ENCODE data around the gene ZNF692.
"Not testable (repeated sequence)": the region's sequence is repeated elsewhere in the genome, so short reads cannot be mapped to it uniquely, and the experiment has no call there.

The ZNF692 gene

DNA sequence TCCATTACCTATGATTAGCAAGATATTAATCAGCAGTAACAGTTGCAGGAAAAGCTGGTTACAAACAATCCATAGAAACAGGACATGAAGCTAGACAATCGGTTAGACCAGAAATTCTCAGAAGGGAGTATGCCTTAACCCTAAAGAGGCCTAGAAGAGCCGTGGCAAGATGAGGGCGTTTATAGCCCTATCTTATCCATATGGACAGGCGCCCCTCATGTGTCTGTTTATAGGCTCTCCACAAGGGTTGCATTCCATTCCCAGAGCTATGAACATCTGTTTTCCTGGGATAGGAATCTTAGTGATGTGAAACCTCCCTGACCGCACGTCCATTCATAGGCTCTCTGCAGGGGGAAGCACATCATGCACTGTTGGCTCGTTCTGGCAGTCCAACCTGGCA, 23.5 kb upstream of the ZNF692 start:
- not testable (repeated sequence) for DNase-seq

- no peak for DNase-seq
These were observed 22.4 kb upstream of the ZNF692 start for GRCh38 chr1:248881261-248881660.

GRCh38 chr1:248873993-248874533, 15.2 kb upstream of the ZNF692 start:
- peak in 44 of 56 donors; percentile 30 to 95 (median 74) for DNase-seq

GRCh38 chr1:248873409-248873992, 14.6 kb upstream of the ZNF692 start:
- DNase-seq: peak; percentile 83 to 98 (median 91)

DNA sequence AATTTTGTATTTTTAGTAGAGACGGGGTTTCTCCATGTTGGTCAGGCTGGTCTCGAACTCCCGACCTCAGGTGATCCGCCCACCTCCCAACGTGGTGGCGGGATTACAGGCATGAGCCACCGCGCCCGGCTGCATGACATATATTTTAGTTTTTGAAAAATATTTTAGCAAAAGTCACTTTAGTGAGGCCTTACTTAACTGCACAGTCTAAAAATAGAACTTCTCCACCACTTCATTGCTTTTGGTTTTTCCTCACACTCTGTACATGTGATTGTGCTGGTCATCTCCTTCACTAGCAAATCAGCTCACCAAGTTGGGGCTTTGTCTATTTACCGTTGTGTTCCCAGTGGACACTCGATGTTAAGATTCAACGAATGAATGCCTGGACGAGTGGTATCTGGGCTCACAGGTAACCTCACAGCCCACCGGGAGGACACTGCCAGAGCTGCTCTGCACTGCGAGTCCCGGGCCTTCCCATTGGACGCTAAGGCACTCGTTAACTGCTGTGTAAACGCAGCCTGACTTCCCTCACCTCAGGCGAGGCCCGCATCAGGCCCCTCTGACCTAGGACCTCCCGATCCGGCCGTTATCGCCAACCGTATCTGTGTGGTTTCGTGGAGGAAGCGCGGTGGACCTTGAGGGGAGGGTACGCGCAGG, 14.0 kb upstream of the ZNF692 start:
- peak in 23 of 56 donors; percentile 28 to 70 (median 48) for DNase-seq

DNA sequence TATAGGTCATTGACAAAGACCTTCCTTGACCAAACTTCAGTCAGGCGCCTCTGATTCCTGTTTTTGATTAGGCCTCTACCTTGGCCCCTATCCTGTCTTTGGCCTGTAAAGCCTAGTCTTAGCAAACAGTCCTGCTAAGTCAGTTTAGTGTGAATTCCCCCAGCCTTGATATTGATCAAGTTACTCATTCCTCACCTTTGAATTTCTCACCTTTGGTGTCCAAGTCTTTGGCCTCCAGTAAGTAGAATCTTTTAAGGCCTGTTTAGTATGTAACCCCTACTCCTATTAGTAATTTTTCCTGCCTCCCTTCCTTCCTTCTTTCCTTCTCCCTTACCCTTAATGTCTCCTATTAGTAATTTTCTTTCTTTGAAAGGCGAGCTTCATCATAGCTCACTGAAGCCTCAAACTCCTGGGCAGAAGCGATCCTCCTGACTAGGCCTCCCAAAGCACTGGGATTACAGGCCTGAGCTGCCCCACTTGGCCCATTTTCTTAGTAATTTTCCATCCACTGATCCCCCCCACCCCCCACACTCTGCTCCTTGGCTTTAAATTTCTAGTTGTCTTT, 13.0 kb upstream of the ZNF692 start:
- DNase-seq: no peak

- peak in 51 of 56 donors; percentile 11 to 89 (median 61) for DNase-seq
These were observed 4.4 kb upstream of the ZNF692 start for GRCh38 chr1:248862998-248863881.

GRCh38 chr1:248862695-248862997, 3.8 kb upstream of the ZNF692 start:
- DNase-seq: no peak

DNA sequence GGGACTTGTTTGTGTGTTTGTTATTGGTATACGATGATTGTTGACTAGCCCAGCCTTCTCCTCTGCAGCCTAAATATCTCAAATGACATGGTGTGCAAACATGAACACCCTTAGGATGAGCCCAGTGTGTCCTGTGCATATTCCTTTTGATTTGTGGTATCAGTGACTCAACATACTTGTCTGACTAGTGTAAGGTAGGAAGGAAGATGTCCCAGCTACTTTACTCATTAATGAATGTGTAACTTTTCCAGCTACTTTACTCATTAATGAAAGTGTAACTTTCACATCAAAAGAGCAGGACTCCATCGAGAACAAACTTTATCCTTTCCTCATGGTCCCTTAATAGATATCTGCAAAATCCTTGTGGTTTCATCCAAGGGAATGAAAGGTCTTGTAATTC, 2.7 kb upstream of the ZNF692 start:
- DNase-seq: no peak

DNA sequence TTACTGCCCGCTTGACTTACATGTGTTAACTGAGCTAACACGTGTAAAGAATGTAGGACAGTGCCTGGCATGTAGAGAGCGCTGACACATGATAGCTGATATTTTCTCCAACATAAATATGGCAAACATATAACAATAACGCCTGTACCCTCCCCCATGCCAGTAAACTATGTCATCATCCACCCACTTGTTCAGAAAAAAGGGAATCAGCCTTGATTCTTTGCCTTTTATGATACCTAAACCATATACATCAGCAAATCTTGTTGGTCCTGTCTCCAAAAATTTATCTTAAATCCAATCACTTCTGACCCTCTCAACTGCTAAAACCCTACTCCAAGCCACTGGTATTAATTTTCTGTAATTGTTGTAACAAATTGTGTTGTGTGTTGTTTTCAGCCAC, 1.1 kb upstream of the ZNF692 start:
- no peak for DNase-seq

GRCh38 chr1:248858096-248858890, 592 bp downstream of the ZNF692 start:
- peak in 21 of 56 donors; percentile 16 to 76 (median 47) for DNase-seq

DNA sequence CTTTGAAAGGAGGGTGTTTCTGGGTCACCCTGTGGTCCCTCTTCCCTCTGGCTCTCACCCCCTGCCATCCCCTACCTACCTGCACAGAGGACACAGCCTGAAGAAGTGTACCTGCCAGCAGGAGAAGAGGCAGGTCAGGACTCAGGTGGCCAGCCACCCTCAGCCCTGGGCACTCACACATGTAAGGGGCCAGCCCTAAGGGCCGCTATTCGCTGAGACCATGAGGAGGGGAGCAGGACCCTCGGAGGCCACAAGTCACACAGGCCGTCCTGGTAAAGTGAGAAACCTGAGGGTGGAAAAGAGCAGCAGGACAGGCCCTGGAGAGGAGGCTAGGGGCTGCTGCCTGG, 1.2 kb downstream of the ZNF692 start:
- DNase-seq: no peak

GRCh38 chr1:248857201-248857600, 1.7 kb downstream of the ZNF692 start:
- DNase-seq: no peak

- DNase-seq: no peak
These were observed 2.7 kb downstream of the ZNF692 start for GRCh38 chr1:248856176-248856575.

GRCh38 chr1:248855580-248855979, 3.3 kb downstream of the ZNF692 start:
- DNase-seq: no peak

DNA sequence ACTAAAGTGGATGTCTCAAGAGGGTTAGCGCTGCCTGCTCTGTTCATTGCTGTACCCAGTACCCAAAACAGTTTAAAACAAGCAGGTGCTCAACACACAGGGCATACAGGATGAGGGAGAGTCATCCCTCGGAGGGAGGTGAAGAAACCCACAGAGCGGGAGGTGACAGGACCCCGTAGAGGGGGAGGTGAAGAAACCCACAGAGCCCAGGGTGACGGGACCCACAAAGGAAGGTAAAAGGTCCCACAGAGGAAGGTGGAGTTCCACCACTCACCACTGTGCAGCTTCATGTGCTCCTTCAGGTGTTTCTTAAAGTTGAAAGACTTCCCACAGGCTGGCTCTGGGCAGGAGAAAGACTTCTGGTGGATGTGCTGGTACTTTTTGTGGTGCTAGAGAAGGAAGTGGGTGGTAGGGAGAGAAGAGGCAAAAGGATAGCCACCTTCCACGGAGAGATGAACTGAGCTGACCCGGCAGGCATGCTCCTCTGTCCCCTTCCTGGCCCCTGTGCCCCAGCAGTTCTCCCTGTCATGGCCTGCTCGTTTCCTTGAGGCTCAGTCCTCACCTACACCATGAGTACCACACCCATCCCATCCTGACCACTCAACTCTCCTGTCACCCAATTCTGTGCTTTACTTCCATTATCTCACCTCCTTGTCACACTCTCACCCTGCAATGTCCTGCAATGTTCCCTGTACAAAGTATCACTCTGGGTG, 5.1 kb downstream of the ZNF692 start:
- no peak for DNase-seq

- peak in 3 of 56 donors; percentile 10 to 22 (median 20) for DNase-seq
These were observed 6.1 kb downstream of the ZNF692 start for GRCh38 chr1:248852481-248853405.

DNA sequence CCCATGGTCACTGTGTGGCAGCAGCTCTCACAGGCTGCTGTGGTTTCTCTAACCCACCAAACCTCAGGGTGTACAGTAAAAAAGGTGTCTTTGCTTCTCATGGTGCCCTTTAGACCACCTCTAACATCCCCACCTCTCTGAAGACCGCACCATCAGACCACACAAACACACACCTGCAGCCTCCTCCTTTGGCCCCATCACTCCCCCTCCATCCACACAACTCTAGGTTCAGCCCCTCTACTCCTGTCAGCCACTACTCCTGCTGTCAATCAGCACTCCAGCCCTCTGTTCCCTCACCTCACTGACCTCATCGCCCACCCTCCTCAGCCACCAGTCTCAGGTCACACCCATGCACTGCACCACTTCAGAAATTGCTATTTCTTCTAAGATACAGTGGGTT, 7.5 kb downstream of the ZNF692 start:
- DNase-seq: no peak

- no peak for DNase-seq
These were observed 8.2 kb downstream of the ZNF692 start for GRCh38 chr1:248850536-248851251.
